NCI-H146 treated with DMSO at 0.1 percent for 48 hours (cell line): ENCODE measurements around the gene RTN1.

Experiments
- DNase-seq: peaks from one replicate; lab custom pipeline; 2025; ENCODE audit not compliant: unreplicated experiment; lab: John Stamatoyannopoulos, UW

RTN1 gene, protein sequence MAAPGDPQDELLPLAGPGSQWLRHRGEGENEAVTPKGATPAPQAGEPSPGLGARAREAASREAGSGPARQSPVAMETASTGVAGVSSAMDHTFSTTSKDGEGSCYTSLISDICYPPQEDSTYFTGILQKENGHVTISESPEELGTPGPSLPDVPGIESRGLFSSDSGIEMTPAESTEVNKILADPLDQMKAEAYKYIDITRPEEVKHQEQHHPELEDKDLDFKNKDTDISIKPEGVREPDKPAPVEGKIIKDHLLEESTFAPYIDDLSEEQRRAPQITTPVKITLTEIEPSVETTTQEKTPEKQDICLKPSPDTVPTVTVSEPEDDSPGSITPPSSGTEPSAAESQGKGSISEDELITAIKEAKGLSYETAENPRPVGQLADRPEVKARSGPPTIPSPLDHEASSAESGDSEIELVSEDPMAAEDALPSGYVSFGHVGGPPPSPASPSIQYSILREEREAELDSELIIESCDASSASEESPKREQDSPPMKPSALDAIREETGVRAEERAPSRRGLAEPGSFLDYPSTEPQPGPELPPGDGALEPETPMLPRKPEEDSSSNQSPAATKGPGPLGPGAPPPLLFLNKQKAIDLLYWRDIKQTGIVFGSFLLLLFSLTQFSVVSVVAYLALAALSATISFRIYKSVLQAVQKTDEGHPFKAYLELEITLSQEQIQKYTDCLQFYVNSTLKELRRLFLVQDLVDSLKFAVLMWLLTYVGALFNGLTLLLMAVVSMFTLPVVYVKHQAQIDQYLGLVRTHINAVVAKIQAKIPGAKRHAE

DNA sequence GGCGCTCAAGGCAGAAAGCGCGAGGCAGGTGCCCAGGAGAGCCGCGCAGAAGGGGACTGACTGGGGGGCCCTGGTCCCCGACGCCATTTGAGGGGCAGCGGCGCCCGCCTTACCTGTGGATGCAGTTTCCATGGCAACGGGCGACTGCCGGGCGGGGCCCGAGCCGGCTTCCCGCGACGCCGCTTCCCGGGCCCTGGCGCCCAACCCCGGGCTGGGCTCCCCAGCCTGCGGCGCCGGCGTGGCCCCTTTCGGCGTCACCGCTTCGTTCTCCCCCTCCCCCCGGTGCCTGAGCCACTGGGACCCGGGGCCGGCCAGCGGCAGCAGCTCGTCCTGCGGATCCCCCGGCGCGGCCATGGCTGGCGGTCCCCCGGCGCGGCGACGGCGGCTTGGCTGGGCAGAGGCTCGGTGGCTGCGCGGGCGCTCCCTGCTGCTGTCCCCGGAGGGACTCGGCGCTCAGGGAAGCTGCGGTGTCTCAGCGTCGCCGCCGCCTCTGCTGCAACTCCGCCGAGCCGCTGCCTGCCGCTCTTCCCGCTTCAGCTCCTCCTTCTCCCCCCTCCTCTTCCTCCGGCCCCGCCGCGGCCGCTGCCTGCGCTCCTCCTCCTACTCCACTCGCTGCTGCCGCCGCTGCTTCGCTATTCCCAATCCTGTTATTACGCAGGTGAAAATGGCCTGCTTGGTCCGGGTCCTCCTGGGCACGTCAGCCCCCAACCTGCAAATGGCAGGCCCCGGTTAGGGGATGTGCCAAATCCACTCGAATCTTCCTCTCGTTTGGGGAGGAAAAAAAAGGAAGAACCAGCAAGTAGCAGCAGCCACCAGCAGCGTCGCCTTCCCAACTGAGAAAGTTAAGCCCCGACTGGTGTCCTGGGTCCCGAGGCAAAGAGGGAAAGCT, at the start of gene RTN1:
TSS of gene RTN1 (minus strand) at position 500 of the 889 bp plus-strand sequence. CDS start at position 354, 146 bp downstream.
- DNase-seq: peak; percentile 41

DNA sequence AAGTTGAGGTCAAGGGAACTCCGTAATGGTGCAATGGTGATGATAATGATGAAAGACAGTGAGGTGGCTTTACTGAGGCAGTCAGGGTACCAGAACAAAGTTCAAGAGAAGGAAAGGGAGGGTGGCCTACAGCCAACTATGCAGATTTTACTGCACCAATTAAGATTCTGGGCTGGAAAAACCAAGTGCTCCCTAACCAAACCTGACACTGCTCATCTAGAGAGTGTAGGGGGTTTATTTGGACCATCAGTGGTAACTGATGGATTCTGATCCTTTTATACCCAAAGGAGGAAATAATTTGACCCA, 49.8 kb upstream of the RTN1 start:
- DNase-seq: no peak

DNA sequence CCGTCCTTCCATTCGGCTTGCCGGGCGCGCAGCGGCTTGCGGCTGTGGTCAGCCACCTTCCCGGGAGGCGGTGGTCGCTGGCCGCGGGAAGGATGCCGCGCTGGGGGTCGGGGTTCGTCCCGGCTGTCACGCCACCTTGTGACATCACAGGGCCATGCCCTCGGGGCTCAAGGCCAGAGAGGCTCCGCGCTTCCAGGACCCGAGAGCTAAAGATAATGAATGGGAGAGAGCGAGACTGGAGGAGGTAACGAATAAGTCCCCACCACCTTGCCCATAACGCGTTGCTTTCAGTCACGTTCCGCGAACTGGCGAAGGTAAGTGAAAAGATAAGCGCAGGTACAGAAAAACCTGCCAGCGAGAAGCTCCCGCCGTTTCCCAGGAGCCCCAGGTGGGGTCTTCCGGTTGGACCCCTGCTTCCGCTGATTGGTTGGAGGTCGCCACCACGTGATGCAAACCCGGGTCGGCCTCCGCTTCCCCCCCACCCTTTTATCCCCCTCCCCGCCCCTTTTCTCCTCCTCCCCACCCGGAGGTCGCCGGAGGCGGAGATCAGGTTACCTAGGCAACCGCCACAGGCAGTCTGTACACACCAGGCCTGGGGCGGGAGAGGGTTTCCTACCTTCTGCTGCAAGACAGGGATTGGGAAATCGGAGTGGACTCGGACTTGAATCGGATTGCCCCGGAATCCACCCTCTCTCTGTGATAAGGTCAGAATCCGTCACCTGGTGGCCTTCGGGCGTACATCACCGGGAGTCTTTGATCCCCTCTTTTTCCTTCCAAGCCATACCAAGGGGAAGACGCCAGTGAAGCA, 49.2 kb upstream of the RTN1 start, which contains the start of gene LRRC9:
TSS of gene LRRC9 (plus strand) at position 575 of the 808 bp plus-strand sequence.
- peak; percentile 67 for DNase-seq

DNA sequence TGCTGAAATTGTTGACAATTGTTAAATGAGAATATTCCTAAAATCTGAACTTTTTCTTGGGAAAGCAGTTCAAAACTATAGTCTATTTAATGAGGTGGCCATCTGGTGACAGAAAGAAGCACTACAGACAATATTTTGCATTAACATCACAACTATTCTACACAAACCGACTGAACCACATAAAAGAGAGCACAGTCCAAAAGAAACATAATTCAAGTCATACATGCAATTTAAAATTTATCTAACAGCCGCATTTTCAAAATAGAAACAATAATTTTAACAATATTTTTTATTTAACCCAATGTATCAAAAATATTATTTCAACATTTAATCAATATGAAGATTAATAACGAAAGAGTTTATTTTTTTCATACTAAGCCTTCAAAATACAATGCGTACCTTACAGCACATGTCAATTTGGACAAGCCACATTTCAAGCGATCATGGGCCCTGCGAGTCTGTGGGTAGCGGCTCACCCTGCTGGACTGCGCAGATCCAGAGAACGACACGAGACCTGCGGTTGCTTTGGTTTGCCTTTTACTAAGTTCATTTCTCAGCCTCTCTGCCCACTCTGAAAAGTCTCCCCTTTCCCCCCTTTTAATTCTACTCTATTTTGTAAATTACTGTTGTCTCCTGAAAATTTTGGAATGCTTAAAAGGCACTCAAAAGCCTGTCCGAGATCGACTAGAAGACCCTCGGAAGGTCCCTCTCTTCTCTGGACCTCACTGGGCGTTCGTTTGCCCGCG, 48.4 kb upstream of the RTN1 start:
- peak; percentile 3 for DNase-seq

DNA sequence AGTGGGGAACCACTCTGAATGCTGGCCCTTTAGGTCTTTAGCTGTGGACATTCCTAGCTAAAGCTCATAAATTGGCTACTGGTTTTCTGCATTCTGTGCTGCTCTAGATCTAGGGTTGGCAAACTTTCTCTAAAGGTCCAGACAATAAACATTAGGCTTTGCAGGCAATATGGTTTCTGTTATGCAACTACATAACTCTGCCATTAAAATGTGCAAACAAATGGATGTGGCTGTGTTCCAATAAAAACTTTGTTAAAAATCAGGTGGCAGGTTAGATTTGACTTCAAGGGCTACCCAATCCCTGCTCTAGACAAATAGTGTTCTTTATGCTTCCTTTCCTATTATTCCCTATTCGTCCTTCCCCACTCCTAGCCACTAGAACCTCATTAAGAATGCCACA, 42.6 kb upstream of the RTN1 start:
- DNase-seq: no peak

DNA sequence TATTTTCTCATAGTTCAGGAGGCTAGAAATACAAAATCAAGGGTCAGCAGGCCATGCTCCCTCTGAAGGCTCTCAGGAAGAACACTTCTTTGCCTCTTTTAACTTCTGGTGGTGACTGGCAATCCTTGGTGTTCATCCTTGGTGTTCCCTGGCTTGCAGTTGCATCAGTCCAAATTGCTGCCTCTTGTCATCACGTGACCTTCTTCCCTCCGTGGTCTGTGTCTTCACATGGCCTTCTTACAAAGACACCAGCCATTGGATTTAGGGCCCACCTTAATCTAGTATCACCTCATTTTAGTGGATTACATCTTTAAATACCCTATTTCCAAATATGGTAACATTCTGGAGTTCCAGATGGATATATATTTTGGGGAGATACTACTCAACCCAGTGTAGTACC, 41.9 kb upstream of the RTN1 start:
- no peak for DNase-seq

DNA sequence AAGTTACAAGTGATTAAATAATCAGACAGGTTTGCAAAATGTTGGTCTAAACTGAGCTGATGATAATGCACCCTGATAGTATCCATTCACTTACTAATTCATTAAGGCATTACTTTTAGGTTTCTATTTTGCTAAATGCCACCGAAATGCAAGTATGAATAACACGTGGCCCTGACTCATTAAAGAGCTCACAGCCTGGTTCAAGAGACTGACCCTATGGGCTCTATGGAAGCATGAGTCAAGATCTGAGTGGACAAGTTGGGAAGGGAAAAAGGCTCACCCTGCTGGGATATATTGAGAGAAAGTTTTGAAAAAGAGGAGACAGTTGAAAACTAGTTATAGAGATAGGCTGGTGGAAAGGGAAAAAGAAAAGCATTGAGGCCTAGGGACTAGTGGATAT, 34.6 kb upstream of the RTN1 start:
- no peak for DNase-seq

DNA sequence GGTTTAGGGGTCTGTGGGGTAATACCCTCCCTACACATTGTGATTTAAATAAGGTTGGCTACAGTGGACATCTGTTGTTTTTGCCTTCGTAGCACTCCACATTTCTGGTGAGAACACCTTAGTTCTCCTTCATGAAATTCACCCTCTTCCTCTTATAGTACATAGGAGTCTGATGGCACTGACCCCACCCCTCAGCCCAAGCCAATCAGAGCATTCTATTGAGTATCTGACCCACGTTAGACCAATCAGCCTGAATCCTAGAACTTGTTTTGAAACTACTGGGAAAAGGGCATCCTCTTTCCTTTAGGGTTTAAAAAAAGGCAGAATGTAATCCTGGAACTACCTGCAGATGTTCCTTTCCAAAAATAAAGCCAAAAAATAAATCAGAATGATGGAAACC, 33.6 kb upstream of the RTN1 start:
- DNase-seq: no peak

DNA sequence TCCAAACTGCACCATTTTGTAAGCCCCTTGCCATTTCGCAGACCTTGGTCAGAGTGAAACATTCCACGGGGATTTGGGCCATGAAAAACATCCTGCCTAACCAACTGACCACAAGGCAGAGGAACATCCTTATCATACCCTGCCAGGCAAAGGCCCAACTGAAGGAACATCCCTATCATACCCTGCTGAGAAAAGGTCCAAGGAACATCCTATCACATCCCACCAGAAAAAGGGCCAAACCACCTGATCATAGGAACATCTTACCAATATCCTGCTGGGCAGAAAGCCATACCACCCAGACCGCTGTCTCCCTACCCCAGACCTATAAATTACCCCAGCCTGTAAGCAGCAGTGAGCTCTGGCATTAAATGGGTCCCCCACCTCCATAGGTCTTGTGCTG, 30.0 kb upstream of the RTN1 start:
- no peak for DNase-seq

DNA sequence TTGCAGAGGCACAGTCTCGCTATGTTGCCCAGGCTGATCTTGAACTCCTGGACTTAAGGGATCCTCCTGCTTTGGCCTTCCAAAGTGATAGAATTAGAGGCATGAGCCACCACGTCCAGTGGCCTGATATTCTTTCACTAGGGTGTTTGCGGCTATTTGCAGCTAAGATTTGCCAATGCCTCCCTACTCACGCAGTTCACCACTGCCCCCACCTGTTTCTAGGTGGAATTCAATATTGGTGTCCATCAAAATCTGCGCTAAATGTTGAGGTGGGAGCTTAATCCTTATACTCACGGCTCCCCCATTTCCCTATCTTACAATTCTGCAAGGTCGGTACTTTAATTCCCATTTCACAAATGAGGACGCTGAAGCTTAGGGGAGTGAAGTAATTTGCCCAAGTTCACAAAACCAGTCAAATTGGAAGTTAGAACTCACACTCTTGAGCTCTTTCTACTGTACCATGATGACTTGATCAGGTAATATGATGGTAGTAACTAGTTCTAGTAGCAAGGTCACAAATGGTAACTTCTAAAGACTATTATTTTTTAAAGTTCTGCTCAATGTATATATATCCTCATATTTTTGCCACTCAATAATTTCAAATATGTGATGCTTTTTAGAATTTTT, 27.3 kb upstream of the RTN1 start:
- DNase-seq: no peak

DNA sequence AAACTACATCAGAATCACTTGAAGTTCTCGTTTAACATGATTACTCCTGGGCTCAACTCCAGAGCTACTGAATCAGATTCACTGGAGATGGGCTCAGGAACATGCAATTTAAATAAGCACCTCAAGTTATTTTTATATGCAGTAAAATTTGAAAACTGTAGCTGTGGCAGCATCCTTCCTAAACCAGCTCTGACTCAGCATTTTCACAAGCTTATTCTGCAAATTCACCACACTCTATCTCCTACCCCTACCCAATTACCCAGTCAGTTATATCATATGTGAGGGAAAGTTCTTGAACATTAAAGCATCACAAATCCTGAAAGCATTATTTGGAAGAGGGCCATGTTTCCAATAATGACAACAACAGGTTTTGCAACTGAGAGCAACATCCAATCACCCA, 25.1 kb upstream of the RTN1 start:
- DNase-seq: no peak

DNA sequence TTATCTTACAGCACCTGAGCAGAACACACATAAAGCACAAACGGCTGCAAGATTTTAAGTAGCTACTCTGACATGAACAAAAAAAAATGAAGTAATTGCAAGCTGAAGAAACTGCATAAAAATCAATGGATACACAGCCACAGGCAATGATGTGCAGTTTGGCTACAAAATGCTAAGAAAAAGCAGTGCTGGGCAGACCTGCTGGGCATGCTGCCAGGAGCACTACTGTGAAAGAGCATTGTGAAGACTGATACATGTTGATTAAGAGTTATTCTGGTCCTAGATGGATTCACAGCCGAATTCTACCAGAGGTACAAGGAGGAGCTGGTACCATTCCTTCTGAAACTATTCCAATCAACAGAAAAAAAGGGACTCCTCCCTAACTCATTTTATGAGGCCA, 20.1 kb upstream of the RTN1 start:
- DNase-seq: no peak

DNA sequence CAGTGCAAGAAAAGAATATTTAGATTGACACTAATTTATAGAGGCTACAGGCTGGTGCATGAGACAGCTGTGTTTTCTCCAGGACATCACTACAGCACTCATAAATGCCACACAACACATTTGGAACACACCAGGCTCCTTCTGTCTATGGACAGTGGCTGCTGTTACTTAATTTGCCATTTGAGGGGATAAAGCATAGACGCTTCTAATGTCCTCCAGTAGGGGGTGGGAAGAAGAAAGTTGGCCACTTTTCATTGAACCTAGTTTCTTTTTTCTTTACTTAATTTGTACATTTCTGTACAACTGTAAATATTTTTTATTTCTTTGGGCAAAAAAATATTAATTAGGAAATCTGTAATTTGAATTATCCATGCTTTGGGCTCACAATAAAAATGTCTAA, 12.4 kb upstream of the RTN1 start:
- no peak for DNase-seq

DNA sequence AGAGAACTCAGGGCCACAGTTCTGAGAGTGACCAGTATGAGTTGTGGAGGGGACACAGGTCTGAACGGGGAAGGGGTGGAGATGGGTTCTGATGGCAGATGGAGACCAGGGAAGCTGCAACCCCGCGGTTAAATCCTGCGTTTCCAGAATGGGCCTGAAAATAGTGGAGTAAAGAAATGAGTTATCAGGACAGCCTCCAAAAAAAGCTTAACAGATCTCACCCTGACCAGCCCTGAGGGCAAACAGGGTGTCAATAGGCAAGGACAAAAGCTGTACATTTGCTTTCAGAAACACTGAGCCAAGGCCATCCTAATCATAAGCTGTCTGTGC, 555 bp upstream of the RTN1 start:
- DNase-seq: no peak

DNA sequence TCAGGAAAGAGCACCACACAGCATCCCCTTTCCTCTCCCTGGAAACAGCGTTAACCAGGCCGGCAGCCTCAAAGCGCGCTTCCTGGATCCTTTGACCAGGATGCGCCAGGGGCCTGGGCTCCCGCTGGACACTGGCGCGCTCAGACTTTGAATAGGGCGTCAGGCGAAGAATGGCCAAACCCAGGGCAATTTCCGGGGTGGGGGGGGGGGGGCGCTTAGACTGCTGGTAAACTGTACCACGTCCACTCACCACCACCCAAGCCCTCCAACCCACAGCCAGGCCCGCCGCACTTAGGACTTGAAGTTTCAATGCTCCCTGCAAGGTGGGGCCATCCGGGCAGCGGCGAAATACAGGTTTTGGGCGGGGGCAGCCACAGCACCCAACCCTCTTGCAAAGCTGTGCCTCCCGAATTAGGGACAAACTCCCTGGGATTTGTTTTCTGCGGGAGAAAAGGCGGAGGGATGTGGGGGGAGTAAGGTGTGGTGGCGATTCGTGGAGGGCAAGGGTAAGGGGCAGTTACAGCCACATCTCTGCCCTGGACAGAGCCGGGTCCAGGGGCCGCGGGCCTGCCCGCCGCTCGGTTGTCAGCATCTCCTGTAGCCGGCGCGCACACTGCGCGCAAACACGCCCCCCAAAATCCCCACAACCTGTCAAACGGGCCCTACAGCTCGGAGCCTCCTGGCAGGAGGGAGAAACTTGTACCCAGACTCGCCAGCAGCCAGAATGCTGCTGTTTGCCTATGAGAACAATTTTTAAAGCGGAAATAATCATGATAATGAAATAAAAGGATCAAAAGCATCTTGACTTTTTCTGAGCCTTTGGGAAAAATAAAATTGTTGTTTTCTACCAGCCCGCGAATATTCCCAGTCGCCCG, 958 bp downstream of the RTN1 start:
- no peak for DNase-seq

DNA sequence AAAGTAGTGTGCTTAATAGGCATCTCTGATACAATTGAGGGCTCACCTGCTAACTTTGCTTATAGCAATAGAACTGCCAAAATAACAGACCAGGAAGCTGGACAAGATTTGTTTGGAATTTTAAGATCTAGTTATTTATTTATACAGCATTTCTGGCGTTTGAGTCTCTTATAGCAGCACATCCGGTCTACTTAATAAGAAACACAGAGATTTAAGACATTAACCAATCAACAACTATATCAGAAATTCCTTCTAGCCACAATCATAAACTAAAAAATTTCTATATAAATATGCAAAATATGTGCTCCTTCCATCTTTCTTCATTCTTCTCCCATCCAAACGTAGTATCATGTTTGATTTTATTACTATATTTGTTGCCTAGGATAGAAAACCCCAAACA, 2.6 kb downstream of the RTN1 start:
- no peak for DNase-seq

DNA sequence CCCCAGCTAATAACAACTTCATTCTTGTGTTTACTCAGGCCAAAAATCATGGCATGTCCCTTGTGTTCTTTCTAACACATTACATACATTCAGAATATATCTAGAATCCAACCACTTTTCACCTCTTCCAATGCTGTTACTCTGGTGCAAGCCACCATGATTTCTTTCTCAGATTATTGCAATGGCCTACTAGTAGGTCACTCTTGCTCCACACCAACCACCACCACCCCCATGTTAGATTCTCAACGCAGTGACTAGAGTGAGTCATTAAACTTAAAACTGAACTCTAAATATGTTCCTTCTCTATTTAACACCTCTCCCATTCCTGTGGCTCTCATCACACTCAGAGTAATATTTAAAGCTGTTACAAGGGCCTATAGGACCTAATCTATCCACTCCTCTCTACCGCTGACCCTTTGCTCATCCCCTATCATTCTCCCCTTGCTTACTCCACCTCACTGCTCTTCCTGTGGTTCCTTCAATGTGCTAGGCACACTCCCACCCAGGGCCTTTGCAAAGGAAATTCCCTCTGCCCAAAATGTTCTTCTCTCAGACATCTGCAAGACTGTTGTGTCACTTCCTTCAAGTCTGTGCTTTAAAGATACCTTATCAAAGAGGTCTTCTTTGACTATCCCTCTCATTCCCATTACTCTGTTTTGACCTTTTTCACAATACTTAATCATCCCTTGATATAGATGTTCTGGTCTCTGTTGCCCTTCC, 6.6 kb downstream of the RTN1 start:
- DNase-seq: no peak

DNA sequence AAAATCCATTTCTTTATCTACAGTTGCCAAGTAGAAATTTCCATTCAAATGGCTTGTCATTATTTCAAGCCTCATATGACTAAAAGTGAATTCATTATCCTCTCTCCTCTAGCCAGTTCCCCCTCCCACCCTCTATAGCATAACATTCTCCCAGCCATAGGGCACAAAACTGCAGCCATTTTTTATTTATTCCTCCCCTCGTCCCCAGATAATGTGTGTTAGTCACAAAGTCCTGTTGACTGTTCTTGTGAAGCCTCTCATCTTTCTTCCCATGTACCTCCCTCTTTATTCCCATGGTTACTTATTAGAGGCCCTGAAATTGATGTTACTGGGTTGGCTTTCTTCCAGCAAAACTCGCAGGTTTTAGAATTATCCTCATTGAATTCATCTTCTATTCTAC, 13.2 kb downstream of the RTN1 start:
- no peak for DNase-seq
